ENCODE results near the gene VAMP8. TPM values are rescaled to one million over a fixed set of nuclear protein-coding genes. Genes with fewer than 3 reads are reported as not detected.
"Not testable (repeated sequence)": the region's sequence is repeated elsewhere in the genome, so short reads cannot be mapped to it uniquely, and the experiment has no call there.

VAMP8 gene
- total RNA-seq, 1 donor from 2014 or later: 235 TPM

DNA sequence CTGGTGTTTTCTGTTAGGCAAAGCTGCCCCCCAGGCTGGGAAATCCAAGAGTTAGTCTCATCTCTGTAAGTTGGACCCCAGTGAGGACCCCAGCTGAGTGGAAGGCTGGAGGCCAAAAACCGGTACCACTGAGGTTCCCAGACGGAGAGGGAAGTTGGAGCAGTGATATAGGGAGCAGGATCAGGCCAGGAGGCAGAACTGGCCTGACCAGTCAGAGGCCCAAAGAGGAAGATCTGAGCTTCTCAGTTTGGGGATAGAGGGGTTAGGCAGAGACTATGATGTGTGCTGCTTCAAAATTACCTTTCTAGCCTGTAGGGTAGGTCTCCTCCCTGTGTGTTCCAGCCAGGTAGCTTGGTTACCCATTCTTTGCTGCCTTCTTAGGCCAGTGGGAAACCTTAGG lies 13.6 kb downstream of the VAMP8 start:
- ATAC-seq: no peak
- Histone ChIP-seq H3K27ac (peak overlapping the region; percentile 85), H3K4me1 (peaks cover 79% of the 10 kb centered on the region), H3K36me3 (no peaks in the 10 kb centered on the region), H3K4me3 (peak overlapping the region; percentile 2), H3K27me3 (no peaks in the 10 kb centered on the region), H3K9me3 (no peaks in the 10 kb centered on the region)
- TF ChIP-seq, protein P1, sequence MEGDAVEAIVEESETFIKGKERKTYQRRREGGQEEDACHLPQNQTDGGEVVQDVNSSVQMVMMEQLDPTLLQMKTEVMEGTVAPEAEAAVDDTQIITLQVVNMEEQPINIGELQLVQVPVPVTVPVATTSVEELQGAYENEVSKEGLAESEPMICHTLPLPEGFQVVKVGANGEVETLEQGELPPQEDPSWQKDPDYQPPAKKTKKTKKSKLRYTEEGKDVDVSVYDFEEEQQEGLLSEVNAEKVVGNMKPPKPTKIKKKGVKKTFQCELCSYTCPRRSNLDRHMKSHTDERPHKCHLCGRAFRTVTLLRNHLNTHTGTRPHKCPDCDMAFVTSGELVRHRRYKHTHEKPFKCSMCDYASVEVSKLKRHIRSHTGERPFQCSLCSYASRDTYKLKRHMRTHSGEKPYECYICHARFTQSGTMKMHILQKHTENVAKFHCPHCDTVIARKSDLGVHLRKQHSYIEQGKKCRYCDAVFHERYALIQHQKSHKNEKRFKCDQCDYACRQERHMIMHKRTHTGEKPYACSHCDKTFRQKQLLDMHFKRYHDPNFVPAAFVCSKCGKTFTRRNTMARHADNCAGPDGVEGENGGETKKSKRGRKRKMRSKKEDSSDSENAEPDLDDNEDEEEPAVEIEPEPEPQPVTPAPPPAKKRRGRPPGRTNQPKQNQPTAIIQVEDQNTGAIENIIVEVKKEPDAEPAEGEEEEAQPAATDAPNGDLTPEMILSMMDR (IDR thresholded peaks at IDR 0.05): no peak
- intact Hi-C loops (cut with DNase I): no loop called here
- DNase-seq: no peak

DNA sequence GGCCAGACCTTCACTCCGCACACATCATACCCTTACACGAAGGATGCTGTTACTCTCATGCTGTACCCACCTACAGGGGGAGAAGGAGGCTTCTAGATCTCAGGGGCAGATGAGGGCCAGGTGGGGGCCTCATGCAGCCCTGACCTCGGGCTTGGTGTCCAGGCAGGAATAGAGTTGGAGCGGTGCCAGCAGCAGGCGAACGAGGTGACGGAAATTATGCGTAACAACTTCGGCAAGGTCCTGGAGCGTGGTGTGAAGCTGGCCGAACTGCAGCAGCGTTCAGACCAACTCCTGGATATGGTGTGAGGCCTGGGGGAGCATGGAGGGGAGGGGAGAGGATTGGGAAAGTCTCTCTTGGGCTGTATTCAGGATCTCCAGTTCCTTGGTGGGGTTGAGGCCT lies 14.2 kb downstream of the VAMP8 start:
- no peaks in the 10 kb centered on the region for H3K36me3 ChIP-seq
- H3K4me1 ChIP-seq: peaks cover 77% of the 10 kb centered on the region
- intact Hi-C loops (cut with DNase I): no loop called here
- DNase-seq: no peak
- H3K9me3 ChIP-seq: no peaks in the 10 kb centered on the region
- peak overlapping the region; percentile 85 for H3K27ac ChIP-seq
- TF ChIP-seq, protein P1 (IDR thresholded peaks at IDR 0.05): no peak
- no peak overlapping the region for H3K4me3 ChIP-seq
- ATAC-seq: no peak
- H3K27me3 ChIP-seq: no peaks in the 10 kb centered on the region

DNA sequence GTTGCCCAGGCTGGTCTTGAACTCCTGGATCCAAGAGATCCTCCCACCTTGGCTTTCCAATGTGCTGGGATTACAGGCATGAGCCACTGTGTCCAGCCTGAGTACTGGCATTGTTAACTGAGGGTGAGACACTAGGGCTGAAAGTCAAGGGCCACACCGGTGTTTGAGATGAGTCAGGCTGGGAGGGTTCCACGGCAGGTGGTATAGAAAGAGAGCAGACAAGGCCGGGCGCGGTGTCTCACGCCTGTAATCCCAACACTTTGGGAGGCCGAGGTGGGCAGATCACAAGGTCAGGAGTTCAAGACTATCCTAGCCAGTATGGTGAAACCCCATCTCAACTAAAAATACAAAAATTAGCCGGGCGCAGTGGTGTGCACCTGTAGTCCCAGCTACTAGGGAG lies 14.9 kb downstream of the VAMP8 start:
- H3K27me3 ChIP-seq; intact Hi-C loops (cut with DNase I); DNase-seq; H3K36me3 ChIP-seq; H3K9me3 ChIP-seq; H3K4me3 ChIP-seq; ATAC-seq: not testable (repeated sequence)
- H3K27ac ChIP-seq: peak overlapping the region; percentile 85
- peaks cover 75% of the 10 kb centered on the region for H3K4me1 ChIP-seq

DNA sequence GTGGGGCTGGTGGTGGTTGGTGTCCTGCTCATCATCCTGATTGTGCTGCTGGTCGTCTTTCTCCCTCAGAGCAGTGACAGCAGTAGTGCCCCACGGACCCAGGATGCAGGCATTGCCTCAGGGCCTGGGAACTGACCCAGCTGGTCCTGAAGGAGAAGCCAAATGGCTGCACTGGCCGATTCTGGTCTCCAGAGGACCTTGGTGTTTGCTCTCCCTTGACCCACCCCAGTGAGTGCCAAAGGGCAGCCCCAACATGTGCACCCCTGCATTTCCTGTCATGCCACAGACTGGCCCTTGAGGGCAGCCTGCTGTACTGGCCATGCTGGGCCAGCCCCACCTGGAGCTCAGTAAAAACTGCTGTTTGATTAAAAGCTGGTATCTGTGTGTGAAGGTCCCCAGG lies 15.6 kb downstream of the VAMP8 start:
- Histone ChIP-seq H3K27ac (no peak overlapping the region), H3K9me3 (no peaks in the 10 kb centered on the region), H3K27me3 (no peaks in the 10 kb centered on the region), H3K4me3 (no peak overlapping the region), H3K36me3 (peaks cover 9% of the 10 kb centered on the region), H3K4me1 (peaks cover 67% of the 10 kb centered on the region)
- ATAC-seq (no peak), DNase-seq (no peak)
- TF ChIP-seq, protein P1 (IDR thresholded peaks at IDR 0.05): no peak
- intact Hi-C loops (cut with DNase I): no loop called here

DNA sequence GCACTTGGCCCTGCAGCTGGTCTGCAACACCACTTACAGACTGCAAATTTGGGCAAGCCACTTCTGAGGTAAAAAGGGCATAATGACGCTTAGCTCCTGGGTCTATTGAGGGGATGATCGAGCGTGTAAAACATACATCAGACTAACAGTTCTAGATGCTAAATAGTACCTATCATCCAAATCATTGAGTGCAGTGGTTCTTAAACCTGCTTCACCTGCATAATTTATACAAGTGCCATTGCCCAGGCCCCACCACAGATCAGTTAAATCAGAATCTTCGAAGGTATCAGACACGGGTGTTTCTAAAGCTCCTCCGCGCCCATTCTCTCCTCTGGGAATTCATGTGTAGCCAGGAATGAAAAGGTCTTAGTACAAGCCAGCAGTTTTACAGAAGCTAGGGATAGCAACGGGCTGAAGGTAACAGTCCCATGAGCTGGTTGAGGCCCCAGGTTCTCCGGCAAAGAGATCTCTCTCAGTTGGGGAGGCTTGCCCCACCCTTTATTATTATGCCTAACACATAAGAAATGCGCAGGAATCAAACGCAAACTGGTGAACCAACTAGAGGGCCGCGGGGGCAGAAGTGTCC lies 17.4 kb downstream of the VAMP8 start:
- ATAC-seq: no peak
- H3K4me1 ChIP-seq: peaks cover 50% of the 10 kb centered on the region
- H3K36me3 ChIP-seq: peaks cover 27% of the 10 kb centered on the region
- TF ChIP-seq, protein P1 (IDR thresholded peaks at IDR 0.05): no peak
- H3K4me3 ChIP-seq: peak overlapping the region; percentile 74
- DNase-seq: no peak
- H3K27ac ChIP-seq: peak overlapping the region; percentile 93
- intact Hi-C loops (cut with DNase I): no loop called here
- H3K9me3 ChIP-seq: no peaks in the 10 kb centered on the region
- no peaks in the 10 kb centered on the region for H3K27me3 ChIP-seq

DNA sequence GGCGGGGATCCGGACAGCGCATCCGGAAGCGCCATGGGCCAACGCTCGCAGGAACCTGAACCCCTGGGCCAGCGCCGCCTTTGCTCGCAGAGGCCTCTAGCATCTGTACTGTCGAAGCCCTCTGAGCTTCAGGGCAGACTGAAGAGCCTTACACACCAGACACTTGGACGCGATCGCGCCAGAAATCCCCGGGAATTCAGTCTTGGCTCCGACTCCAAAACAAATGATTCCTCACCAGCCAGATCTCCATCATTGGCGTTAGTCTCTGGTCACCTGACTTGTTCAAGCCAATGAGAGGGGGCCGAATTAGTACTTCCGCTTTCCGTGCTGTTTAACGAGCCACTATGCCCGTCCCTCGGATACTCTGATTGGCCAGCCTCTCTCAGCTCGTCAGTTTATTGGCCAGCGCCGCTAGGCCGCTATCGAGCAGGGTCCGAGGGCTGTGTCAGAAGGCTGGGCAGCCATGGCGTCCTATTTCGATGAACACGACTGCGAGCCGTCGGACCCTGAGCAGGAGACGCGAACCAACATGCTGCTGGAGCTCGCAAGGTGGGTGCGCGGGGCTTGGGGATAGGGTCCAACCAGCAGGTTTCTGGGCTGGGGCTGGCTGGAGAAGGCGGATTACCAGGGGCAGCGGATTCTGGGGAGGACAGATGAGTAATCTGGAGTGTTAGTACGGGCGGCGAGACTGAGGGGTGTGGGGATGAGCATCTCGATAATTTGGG lies 18.1 kb downstream of the VAMP8 start, which contains the start of gene RNF181:
Gene RNF181 (plus strand): TSS at position 445 of the 725 bp plus-strand sequence. CDS start 19 bp downstream, at position 464.
- H3K4me1 ChIP-seq: peaks cover 43% of the 10 kb centered on the region
- H3K36me3 ChIP-seq: peaks cover 31% of the 10 kb centered on the region
- DNase-seq (peak; percentile 94), ATAC-seq (peak; percentile 96)
- peak within 1 kb of the TSS; percentile 93 for H3K27ac ChIP-seq
- H3K9me3 ChIP-seq: no peaks in the 10 kb centered on the region
- TF ChIP-seq, protein P1 (IDR thresholded peaks at IDR 0.05): no peak
- intact Hi-C loops (cut with DNase I): no loop called here
- peak within 1 kb of the TSS; percentile 74 for H3K4me3 ChIP-seq
- H3K27me3 ChIP-seq: no peaks in the 10 kb centered on the region

All from upper lobe of right lung (tissue), 1 donor.